B cell (primary cell): ENCODE measurements around the gene KCNH1. TPM values are rescaled to one million over a fixed set of nuclear protein-coding genes. Genes with fewer than 3 reads are reported as not detected.

Source experiments
- ATAC-seq: fragments of 200-7000 bp; cut with Tn5 transposase; one replicate; pipeline ENCODE4 v1.10.0; 2021; ENCODE audit warnings: low read depth, mild to moderate bottlenecking, moderate number of reproducible peaks, moderate library complexity
- CTCF ChIA-PET: fragments of 350-600 bp; sonication (Branson Sonifier 250); formaldehyde crosslinking; loops from one replicate; lab custom pipeline; 2021; ENCODE audit warnings: antibody characterized with exemption, inconsistent platforms; lab: Charles Lee
- POLR2A ChIA-PET: fragments of 350-600 bp; sonication (Branson Sonifier 250); formaldehyde crosslinking; loops from one replicate; lab custom pipeline; 2021; ENCODE audit warnings: antibody characterized with exemption; lab: Charles Lee
- DNase-seq: peaks from one replicate; pipeline ENCODE4 v3.0.0; 2013
- H2AFZ ChIP-seq: 2 replicates; pipeline ENCODE4 v1.6.1; 2012; ENCODE audit warnings: mild to moderate bottlenecking, low read depth, low read length; ENCODE audit not compliant: insufficient read depth, poor library complexity, severe bottlenecking
- H3K27ac ChIP-seq, 2 donors: 1 replicate in 1 of 2; 2 replicates in 1 of 2; pipeline ENCODE4 v1.5.1; 2012 to 2013; ENCODE audit warnings: low read length in 2 of 2, mild to moderate bottlenecking in 2 of 2, moderate library complexity in 1 of 2
- H3K27me3 ChIP-seq, 4 experiments: fragments of 200-600 bp in 1 of 4; sonication (generic) in 1 of 4; replicated peaks in 1 of 4; 1 replicate in 2 of 4; 2 replicates in 2 of 4; pipeline versions ENCODE4 v1.6.1 to v1.7.0; 2013 to 2016; ENCODE audit warnings: low read length in 3 of 4, mild to moderate bottlenecking in 2 of 4, mixed read lengths in 1 of 4, moderate library complexity in 1 of 4; ENCODE audit not compliant: insufficient read depth in 4 of 4, control insufficient read depth in 3 of 4; ENCODE audit errors: control extremely low read depth in 1 of 4
- H3K36me3 ChIP-seq, 2 experiments: replicated peaks in 1 of 2; 1 replicate in 1 of 2; 2 replicates in 1 of 2; pipeline versions ENCODE4 v1.6.1 to v1.7.1; 2013; ENCODE audit warnings: low read length in 1 of 2; ENCODE audit not compliant: insufficient read depth in 2 of 2, control insufficient read depth in 1 of 2; ENCODE audit errors: control extremely low read depth in 1 of 2, extremely low read depth in 1 of 2
- H3K4me1 ChIP-seq, 2 donors: fragments of 200-600 bp in 1 of 2; sonication (generic) in 1 of 2; 1 replicate in 1 of 2; 2 replicates in 1 of 2; pipeline versions ENCODE4 v1.5.1 to v1.6.1; 2013 to 2017; ENCODE audit warnings: low read length in 2 of 2; ENCODE audit not compliant: control insufficient read depth in 2 of 2, insufficient read depth in 2 of 2
- H3K4me2 ChIP-seq: replicated peaks from 2 replicates; pipeline ENCODE3; 2012; ENCODE audit warnings: mild to moderate bottlenecking, low read depth, low read length; ENCODE audit not compliant: poor library complexity, severe bottlenecking
- H3K4me3 ChIP-seq, 5 experiments: fragments of 200-600 bp in 1 of 5; sonication (generic) in 1 of 5; 1 replicate in 3 of 5; 2 replicates in 2 of 5; pipeline versions ENCODE4 v1.5.1 to v1.7.0; 2011 to 2016; ENCODE audit warnings: low read length in 4 of 5, mild to moderate bottlenecking in 4 of 5, low read depth in 2 of 5, control low read depth in 1 of 5, moderate library complexity in 1 of 5; ENCODE audit not compliant: insufficient read depth in 1 of 5; ENCODE audit errors: control extremely low read depth in 1 of 5, extremely low read depth in 1 of 5
- H3K79me2 ChIP-seq: fragments of 200-600 bp; sonication (generic); one replicate; pipeline ENCODE4 v1.6.0; 2016; ENCODE audit warnings: low read length; ENCODE audit not compliant: control insufficient read depth, insufficient read depth
- H3K9ac ChIP-seq: fragments of 200-600 bp; sonication (generic); 2 replicates; pipeline ENCODE4 v1.6.1; 2017; ENCODE audit warnings: mild to moderate bottlenecking, low read length, moderate library complexity
- H3K9me3 ChIP-seq, 3 donors: one replicate each; pipeline versions ENCODE4 v1.6.1 to v1.7.1; 2013; ENCODE audit warnings: low read length in 2 of 3; ENCODE audit not compliant: control insufficient read depth in 2 of 3, insufficient read depth in 1 of 3; ENCODE audit errors: control extremely low read depth in 1 of 3
- H4K20me1 ChIP-seq: 2 replicates; pipeline ENCODE4 v1.6.0; 2012; ENCODE audit warnings: mild to moderate bottlenecking, low read length; ENCODE audit not compliant: insufficient read depth, control insufficient read depth, poor library complexity, severe bottlenecking
- H3K27ac Mint-ChIP-seq: one replicate; pipeline ENCODE4 v1.8.0; 2021; ENCODE audit warnings: mixed read lengths
- H3K27me3 Mint-ChIP-seq: one replicate; pipeline ENCODE4 v1.8.0; 2021; ENCODE audit warnings: mixed read lengths
- H3K4me1 Mint-ChIP-seq: one replicate; pipeline ENCODE4 v1.8.0; 2021; ENCODE audit warnings: mixed read lengths
- H3K4me3 Mint-ChIP-seq: one replicate; pipeline ENCODE4 v1.8.0; 2021; ENCODE audit warnings: mixed read lengths
- H3K9me3 Mint-ChIP-seq: one replicate; pipeline ENCODE4 v1.8.0; 2022; ENCODE audit warnings: mixed read lengths; ENCODE audit not compliant: insufficient read depth
- EZH2 ChIP-seq: IDR thresholded peaks from 2 replicates; pipeline ENCODE4 v1.6.1; 2012; ENCODE audit warnings: borderline replicate concordance, low read depth, mild to moderate bottlenecking, moderate library complexity, low read length; ENCODE audit not compliant: insufficient read depth, poor library complexity, severe bottlenecking
- WGBS: methylation state at CpG from one replicate; pipeline ENCODE4 v1.1.5; 2013; ENCODE audit warnings: missing lambda C conversion rate; ENCODE audit not compliant: insufficient coverage; 5-methylcytosine and 5-hydroxymethylcytosine counted together
- intact Hi-C: fragments of 100-400 bp; cut with micrococcal nuclease; formaldehyde crosslinking; loops from one replicate; pipeline ENCODE4 v1.10.0; 2022
- polyA plus RNA-seq: library from polyadenylated mRNA; depleted of rRNA; stranded (reverse); fragments of >200 nt; gene quantifications from 2 replicates; pipeline ENCODE4 v1.2.3, GENCODE V29; 2012
- total RNA-seq, 2 donors: library from RNA; stranded (reverse); fragments of 120-200 nt in 1 of 2; gene quantifications; 1 replicate in 1 of 2; 2 replicates in 1 of 2; pipeline versions ENCODE4 v1.2.3 to v1.2.4, GENCODE V29; 2013 to 2022
- TF ChIP-seq, protein P1 (sequence below): fragments of 200-600 bp; IDR thresholded peaks from one replicate; pipeline ENCODE4 v1.8.0; 2022; ENCODE audit warnings: antibody characterized with exemption, mild to moderate bottlenecking

KCNH1 gene
- total and polyA plus RNA-seq, 2 donors (not counting 1 experiment from before 2014, with no cell fraction given), result not detected

DNA sequence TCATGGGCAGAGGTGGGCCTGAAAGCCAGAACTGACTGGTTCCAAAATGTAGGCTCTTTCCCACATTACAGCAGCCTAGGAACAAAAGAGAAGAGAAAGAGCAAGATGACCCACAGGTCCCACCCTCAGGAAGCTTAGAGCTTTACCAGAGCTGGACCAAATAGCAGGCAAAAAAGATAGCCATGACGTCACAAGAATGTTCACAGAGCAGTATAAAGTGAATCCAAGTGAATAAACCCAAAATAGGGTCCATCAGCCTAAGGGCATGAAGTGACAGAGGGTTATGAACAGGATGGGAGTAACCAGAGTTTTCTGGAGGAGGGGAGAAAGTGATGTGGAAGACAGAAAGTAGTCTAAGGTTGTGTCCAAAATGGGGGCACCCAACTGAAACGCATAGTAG, 221.2 kb downstream of the KCNH1 start:
- Histone ChIP-seq H3K79me2 (no peaks in the 10 kb centered on the region), H3K4me1 (no peaks in the 10 kb centered on the region), H3K9me3 (no peaks in the 10 kb centered on the region), H3K4me3 (no peak overlapping the region), H3K36me3 (no peaks in the 10 kb centered on the region), H3K9ac (no peak overlapping the region), H4K20me1 (no peaks in the 10 kb centered on the region), H3K4me2 (no peak overlapping the region), H3K27me3 (peaks cover 0 to 3% (median 0%) of the 10 kb centered on the region in 4 experiments), H3K27ac (no peak overlapping the region), H2AFZ (no peak overlapping the region)
- H3K9me3 Mint-ChIP-seq, result no peaks in the 10 kb centered on the region
- no peak for DNase-seq
- CTCF ChIA-PET, result no interaction called here
- no peak overlapping the region for H3K27ac Mint-ChIP-seq
- TF ChIP-seq, protein P1, sequence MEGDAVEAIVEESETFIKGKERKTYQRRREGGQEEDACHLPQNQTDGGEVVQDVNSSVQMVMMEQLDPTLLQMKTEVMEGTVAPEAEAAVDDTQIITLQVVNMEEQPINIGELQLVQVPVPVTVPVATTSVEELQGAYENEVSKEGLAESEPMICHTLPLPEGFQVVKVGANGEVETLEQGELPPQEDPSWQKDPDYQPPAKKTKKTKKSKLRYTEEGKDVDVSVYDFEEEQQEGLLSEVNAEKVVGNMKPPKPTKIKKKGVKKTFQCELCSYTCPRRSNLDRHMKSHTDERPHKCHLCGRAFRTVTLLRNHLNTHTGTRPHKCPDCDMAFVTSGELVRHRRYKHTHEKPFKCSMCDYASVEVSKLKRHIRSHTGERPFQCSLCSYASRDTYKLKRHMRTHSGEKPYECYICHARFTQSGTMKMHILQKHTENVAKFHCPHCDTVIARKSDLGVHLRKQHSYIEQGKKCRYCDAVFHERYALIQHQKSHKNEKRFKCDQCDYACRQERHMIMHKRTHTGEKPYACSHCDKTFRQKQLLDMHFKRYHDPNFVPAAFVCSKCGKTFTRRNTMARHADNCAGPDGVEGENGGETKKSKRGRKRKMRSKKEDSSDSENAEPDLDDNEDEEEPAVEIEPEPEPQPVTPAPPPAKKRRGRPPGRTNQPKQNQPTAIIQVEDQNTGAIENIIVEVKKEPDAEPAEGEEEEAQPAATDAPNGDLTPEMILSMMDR, result no peak
- no peak for TF ChIP-seq EZH2
- peaks cover 24% of the 10 kb centered on the region for H3K27me3 Mint-ChIP-seq
- POLR2A ChIA-PET, result no interaction called here
- ATAC-seq, result no peak
- no peaks in the 10 kb centered on the region for H3K4me1 Mint-ChIP-seq
- WGBS, result 100% methylated on average over 1 of the region's 2 CpGs
- intact Hi-C loops, result no loop called here
- no peak overlapping the region for H3K4me3 Mint-ChIP-seq

DNA sequence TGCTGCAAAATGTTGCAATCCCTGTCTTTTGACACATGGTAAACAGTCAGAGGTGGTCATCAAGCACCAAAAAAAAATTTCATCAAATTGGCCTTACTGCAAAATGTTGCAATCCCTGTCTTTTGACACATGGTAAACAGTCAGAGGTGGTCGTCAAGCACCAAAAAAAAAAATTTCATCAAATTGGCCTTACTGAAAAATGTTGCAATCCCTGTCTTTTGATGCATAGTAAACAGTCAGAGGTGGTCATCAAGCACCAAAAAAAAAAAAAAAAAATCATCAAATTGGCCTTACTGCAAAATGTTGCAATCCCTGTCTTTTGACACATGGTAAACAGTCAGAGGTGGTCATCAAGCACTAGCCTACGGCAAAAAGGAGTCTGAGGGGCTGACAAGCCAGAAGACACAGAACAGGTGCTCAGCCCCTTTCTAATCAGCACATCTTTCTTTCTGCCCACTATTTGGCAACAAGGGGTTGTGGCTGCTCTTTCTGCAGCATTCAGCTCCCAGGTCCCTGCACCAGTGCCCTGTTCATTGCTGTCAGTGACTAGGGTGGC, 223.8 kb downstream of the KCNH1 start:
- Histone ChIP-seq H3K36me3 (no peaks in the 10 kb centered on the region), H3K79me2 (no peaks in the 10 kb centered on the region), H3K27ac (no peak overlapping the region), H3K9me3 (no peaks in the 10 kb centered on the region), H3K4me3 (no peak overlapping the region), H3K27me3 (peaks cover 0 to 3% (median 0%) of the 10 kb centered on the region in 4 experiments), H2AFZ (no peak overlapping the region), H3K4me1 (no peaks in the 10 kb centered on the region), H3K4me2 (no peak overlapping the region), H3K9ac (no peak overlapping the region), H4K20me1 (no peaks in the 10 kb centered on the region)
- 81% methylated on average over 2 of the region's 2 CpGs for WGBS
- DNase-seq (no peak), ATAC-seq (no peak)
- Mint-ChIP-seq H3K4me1 (no peaks in the 10 kb centered on the region), H3K27me3 (peaks cover 35% of the 10 kb centered on the region), H3K4me3 (no peak overlapping the region), H3K27ac (no peak overlapping the region), H3K9me3 (no peaks in the 10 kb centered on the region)
- ChIA-PET CTCF (no interaction called here), POLR2A (no interaction called here)
- TF ChIP-seq, protein P1, result no peak
- TF ChIP-seq EZH2, result no peak
- intact Hi-C loops, result no loop called here
